Mesothelial cell of epicardium (in vitro differentiated cells): ENCODE results near the gene NODAL. TPM values are rescaled to one million over a fixed set of nuclear protein-coding genes. Genes with fewer than 3 reads are reported as not detected.

Experiments
- DNase-seq, 2 experiments: peaks; one replicate each; pipeline ENCODE4 v3.0.0; 2021; ENCODE audit warnings: low spot score in 2 of 2; ENCODE audit not compliant: unreplicated experiment in 2 of 2
- H3K27ac Mint-ChIP-seq: 2 replicates; pipeline ENCODE4 v1.8.0; 2021; ENCODE audit warnings: mixed read lengths
- H3K27me3 Mint-ChIP-seq: 2 replicates; pipeline ENCODE4 v1.8.0; 2021; ENCODE audit warnings: low read depth, mixed read lengths
- H3K36me3 Mint-ChIP-seq: 2 replicates; pipeline ENCODE4 v1.8.0; 2021; ENCODE audit warnings: mixed read lengths
- H3K4me1 Mint-ChIP-seq: 2 replicates; pipeline ENCODE4 v1.8.0; 2021; ENCODE audit warnings: mixed read lengths
- H3K4me3 Mint-ChIP-seq: 2 replicates; pipeline ENCODE4 v1.8.0; 2021; ENCODE audit warnings: mild to moderate bottlenecking, moderate library complexity, mixed read lengths
- H3K9me3 Mint-ChIP-seq: 2 replicates; pipeline ENCODE4 v1.8.0; 2021; ENCODE audit warnings: mixed read lengths
- CTCF ChIP-seq: fragments of 200-600 bp; sonication (generic); IDR thresholded peaks from one replicate; pipeline ENCODE4 v1.5.0; 2021; ENCODE audit warnings: antibody characterized with exemption; ENCODE audit not compliant: unreplicated experiment
- total RNA-seq: library from RNA; stranded (reverse); gene quantifications from 3 replicates; pipeline ENCODE4 v1.2.1, GENCODE V29; 2021

The NODAL gene
- total RNA-seq, 1 donor from 2014 or later, result not detected

- no peak overlapping the region for H3K4me3 Mint-ChIP-seq
- H3K27ac Mint-ChIP-seq, result peak overlapping the region; percentile 6
- peaks cover 7% of the 10 kb centered on the region for H3K4me1 Mint-ChIP-seq
- no peaks in the 10 kb centered on the region for H3K9me3 Mint-ChIP-seq
- no peaks in the 10 kb centered on the region for H3K36me3 Mint-ChIP-seq
- DNase-seq, result no peak
- peaks cover 50% of the 10 kb centered on the region for H3K27me3 Mint-ChIP-seq
- TF ChIP-seq CTCF, result no peak
Observed at GRCh38 chr10:70455213-70455630, 13.7 kb upstream of the NODAL start.

GRCh38 chr10:70448236-70448635 is 6.8 kb upstream of the NODAL start:
- DNase-seq, result no peak
- H3K27ac Mint-ChIP-seq, result no peak overlapping the region
- H3K27me3 Mint-ChIP-seq, result peaks cover 6% of the 10 kb centered on the region
- no peaks in the 10 kb centered on the region for H3K9me3 Mint-ChIP-seq
- no peak overlapping the region for H3K4me3 Mint-ChIP-seq
- peaks cover 7% of the 10 kb centered on the region for H3K4me1 Mint-ChIP-seq
- H3K36me3 Mint-ChIP-seq, result no peaks in the 10 kb centered on the region
- TF ChIP-seq CTCF, result no peak

- Mint-ChIP-seq H3K27me3 (peaks cover 28% of the 10 kb centered on the region), H3K27ac (peak overlapping the region; percentile 5), H3K36me3 (no peaks in the 10 kb centered on the region), H3K9me3 (no peaks in the 10 kb centered on the region), H3K4me1 (peaks cover 12% of the 10 kb centered on the region), H3K4me3 (no peak overlapping the region)
- no peak for DNase-seq
- TF ChIP-seq CTCF, result no peak
Observed at GRCh38 chr10:70445718-70446657, 4.5 kb upstream of the NODAL start.

- Mint-ChIP-seq H3K9me3 (no peaks in the 10 kb centered on the region), H3K4me3 (no peak overlapping the region), H3K27ac (no peak overlapping the region), H3K27me3 (peaks cover 40% of the 10 kb centered on the region), H3K4me1 (peaks cover 21% of the 10 kb centered on the region), H3K36me3 (no peaks in the 10 kb centered on the region)
- no peak for TF ChIP-seq CTCF
- no peak for DNase-seq
Observed at GRCh38 chr10:70444744-70445143, 3.3 kb upstream of the NODAL start.

- no peak overlapping the region for H3K27ac Mint-ChIP-seq
- peaks cover 3% of the 10 kb centered on the region for H3K36me3 Mint-ChIP-seq
- H3K4me3 Mint-ChIP-seq, result no peak overlapping the region
- DNase-seq, result no peak
- H3K27me3 Mint-ChIP-seq, result peaks cover 62% of the 10 kb centered on the region
- peaks cover 21% of the 10 kb centered on the region for H3K4me1 Mint-ChIP-seq
- TF ChIP-seq CTCF, result no peak
- H3K9me3 Mint-ChIP-seq, result no peaks in the 10 kb centered on the region
Observed at GRCh38 chr10:70442332-70442988, 979 bp upstream of the NODAL start.
